HEK293 (cell line): ENCODE results near the gene SYNGR4.
A peak's percentile ranks its signal among the peaks of the same experiment; 100 is the strongest.
"Not testable (repeated sequence)": the region's sequence is repeated elsewhere in the genome, so short reads cannot be mapped to it uniquely, and the experiment has no call there.

Experiments
- CTCF ChIA-PET: fragments of 350-600 bp; formaldehyde crosslinking; extraction: SDS; loops from one replicate; lab custom pipeline; 2021; ENCODE audit warnings: antibody characterized with exemption; lab: Yijun Ruan, JAX
- POLR2A ChIA-PET: fragments of 300-600 bp; formaldehyde crosslinking; extraction: SDS; loops from one replicate; lab custom pipeline; 2020; ENCODE audit warnings: antibody characterized with exemption, inconsistent platforms; lab: Yijun Ruan, JAX
- H3K27ac ChIP-seq: fragments of 200-500 bp; sonication (Bioruptor generic); 2 replicates; pipeline ENCODE4 v1.5.1; 2014; ENCODE audit warnings: low read depth, low read length, control low read depth, inconsistent platforms; ENCODE audit errors: extremely low read depth
- H3K36me3 ChIP-seq, 2 experiments: fragments of 200-500 bp in 1 of 2; sonication (Bioruptor generic) in 1 of 2; 1 replicate in 1 of 2; 2 replicates in 1 of 2; pipeline ENCODE4 v1.5.1; 2014 to 2017; ENCODE audit warnings: inconsistent platforms in 2 of 2, low read length in 2 of 2; ENCODE audit not compliant: control insufficient read depth in 2 of 2, insufficient read depth in 1 of 2
- H3K4me1 ChIP-seq: fragments of 200-500 bp; sonication (Bioruptor generic); 2 replicates; pipeline ENCODE4 v1.5.1; 2014; ENCODE audit warnings: mild to moderate bottlenecking, low read length, inconsistent platforms; ENCODE audit not compliant: control insufficient read depth, insufficient read depth
- H3K4me3 ChIP-seq: 2 replicates; pipeline ENCODE4 v1.5.1; 2011; ENCODE audit warnings: low read depth, mild to moderate bottlenecking, control low read depth, low read length, moderate library complexity
- H3K9me3 ChIP-seq: fragments of 200-500 bp; sonication (Bioruptor generic); 2 replicates; pipeline ENCODE4 v1.5.1; 2014; ENCODE audit warnings: low read depth, low read length, inconsistent platforms; ENCODE audit not compliant: control insufficient read depth, insufficient read depth
- KLF1 ChIP-seq: fragments of 450-650 bp; formaldehyde crosslinking; IDR thresholded peaks from 2 replicates; pipeline ENCODE4 v1.5.1; 2016; ENCODE audit warnings: missing biosample characterization, missing genetic modification characterization
- ZBTB20 ChIP-seq: fragments of 450-650 bp; formaldehyde crosslinking; IDR thresholded peaks from 2 replicates; pipeline ENCODE4 v1.5.1; 2016; ENCODE audit warnings: missing biosample characterization, missing genetic modification characterization
- ZFHX2 ChIP-seq: fragments of 450-650 bp; formaldehyde crosslinking; conservative IDR thresholded peaks from 2 replicates; pipeline ENCODE4 v1.5.1; 2016; ENCODE audit warnings: missing biosample characterization, missing genetic modification characterization
- ZNF16 ChIP-seq: fragments of 450-650 bp; formaldehyde crosslinking; IDR thresholded peaks from 2 replicates; pipeline ENCODE4 v1.5.1; 2016; ENCODE audit warnings: low read depth, missing biosample characterization, missing genetic modification characterization
- ZNF701 ChIP-seq: fragments of 450-650 bp; formaldehyde crosslinking; IDR thresholded peaks from 2 replicates; pipeline ENCODE4 v1.5.1; 2016; ENCODE audit warnings: missing biosample characterization, missing genetic modification characterization
- ZNF837 ChIP-seq: fragments of 450-650 bp; formaldehyde crosslinking; IDR thresholded peaks from 2 replicates; pipeline ENCODE4 v1.5.1; 2016; ENCODE audit warnings: missing biosample characterization, missing genetic modification characterization
- TF ChIP-seq, protein P1 (sequence below): fragments of 450-650 bp; formaldehyde crosslinking; IDR thresholded peaks from 2 replicates; pipeline ENCODE4 v1.5.1; 2016; ENCODE audit warnings: missing biosample characterization, missing genetic modification characterization
- TF ChIP-seq, protein P2 (sequence below): fragments of 450-650 bp; formaldehyde crosslinking; IDR thresholded peaks from 2 replicates; pipeline ENCODE4 v1.5.0; 2017; ENCODE audit warnings: missing biosample characterization, missing genetic modification characterization, borderline replicate concordance
- TF ChIP-seq, protein P3 (sequence below): fragments of 450-650 bp; formaldehyde crosslinking; IDR thresholded peaks from 2 replicates; pipeline ENCODE4 v1.5.1; 2017; ENCODE audit warnings: missing biosample characterization, missing genetic modification characterization
- TF ChIP-seq, protein P4 (sequence below): fragments of 450-650 bp; formaldehyde crosslinking; IDR thresholded peaks from 2 replicates; pipeline ENCODE4 v1.5.1; 2016; ENCODE audit warnings: missing biosample characterization, missing genetic modification characterization
- TF ChIP-seq, protein P5 (sequence below): fragments of 450-650 bp; formaldehyde crosslinking; IDR thresholded peaks from 2 replicates; pipeline ENCODE4 v1.5.1; 2016; ENCODE audit warnings: missing biosample characterization, missing genetic modification characterization

SYNGR4 gene

DNA sequence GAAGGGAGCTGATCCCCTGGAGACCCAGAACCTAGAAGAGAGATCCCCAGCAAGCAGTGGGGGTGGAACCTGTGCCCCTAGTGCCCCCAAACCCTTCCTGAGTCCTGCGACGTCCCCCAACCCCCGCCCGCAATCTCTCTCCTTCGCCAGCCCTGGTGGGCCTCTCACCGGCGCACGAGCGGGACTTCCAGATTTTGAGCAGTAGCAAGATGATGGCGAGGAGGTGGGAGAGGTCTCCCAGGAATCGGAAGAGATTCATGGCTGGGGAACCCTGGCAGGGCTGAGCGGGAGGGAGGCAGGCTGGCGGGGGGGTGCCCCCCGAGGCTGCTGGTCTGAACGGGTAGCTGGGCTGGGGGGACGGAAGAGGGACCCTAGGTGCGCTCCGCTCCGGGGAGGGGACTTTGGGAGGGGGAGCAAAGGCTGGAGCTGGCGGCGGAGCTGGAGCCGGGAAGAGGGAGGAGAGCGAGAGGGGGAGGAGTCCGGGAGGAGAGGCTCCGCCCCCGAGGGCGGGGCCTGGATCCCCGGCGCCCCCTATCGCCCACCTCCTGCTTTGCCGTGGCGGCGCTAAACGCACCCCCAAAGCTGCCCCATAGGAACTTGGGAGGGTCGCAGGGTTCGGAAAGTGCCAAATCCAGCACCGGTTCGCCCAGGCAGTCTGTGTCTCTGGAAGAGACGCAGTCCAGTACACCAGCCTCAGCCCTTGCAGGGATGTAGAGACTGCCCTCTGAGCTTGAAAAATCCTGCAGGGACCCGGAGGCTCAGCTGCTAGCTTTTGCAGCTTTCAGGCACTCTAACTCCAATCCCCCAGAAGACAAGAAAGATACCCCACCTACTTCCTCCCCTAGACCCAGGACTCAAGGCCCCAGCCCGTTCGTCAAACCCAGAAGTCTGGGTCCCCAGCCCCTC is 27.2 kb downstream of the SYNGR4 start, which contains the start of gene KDELR1 (continued):
- TF ChIP-seq ZNF837 (tag by site-specific recombination) (no peak), ZNF16 (no peak)
- TF ChIP-seq, all 188 proteins: peak for 28

DNA sequence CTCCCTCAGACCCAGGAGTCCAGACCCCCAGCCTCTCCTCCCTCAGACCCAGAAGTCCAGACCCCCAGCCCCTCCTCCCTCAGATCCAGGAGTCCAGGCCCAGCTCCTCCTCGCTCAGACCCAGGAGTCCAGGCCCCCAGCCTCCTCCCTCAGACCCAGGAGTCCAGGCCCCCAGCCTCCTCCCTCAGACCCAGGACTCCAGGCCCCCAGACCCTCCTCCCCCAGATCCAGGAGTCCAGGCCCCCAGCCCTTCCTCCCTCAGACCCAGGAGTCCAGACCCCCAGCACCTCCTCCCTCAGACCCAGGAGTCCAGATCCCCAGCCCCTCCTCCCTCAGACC is 27.8 kb downstream of the SYNGR4 start:
- H3K27ac ChIP-seq, H3K9me3 ChIP-seq, H3K4me3 ChIP-seq: not testable (repeated sequence)
- CTCF ChIA-PET, result interaction anchor here (0.6 to 3.4 kb wide), 38 partner anchors 11 to 1523 kb away, joined by 3 to 69 read pairs (median 4); partner anchors contain the start of genes GRWD1, SYNGR4 and TMEM143
- POLR2A ChIA-PET, result interaction anchor here (0.5 to 1.9 kb wide), 17 partner anchors 8 to 1282 kb away, joined by 3 to 42 read pairs (median 4); partner anchors contain the start of genes CARD8, EMP3, RPL18 and SPHK2
- Histone ChIP-seq H3K36me3 (peaks cover 26% of the 10 kb centered on the region in 2 experiments), H3K4me1 (peaks cover 10% of the 10 kb centered on the region)

DNA sequence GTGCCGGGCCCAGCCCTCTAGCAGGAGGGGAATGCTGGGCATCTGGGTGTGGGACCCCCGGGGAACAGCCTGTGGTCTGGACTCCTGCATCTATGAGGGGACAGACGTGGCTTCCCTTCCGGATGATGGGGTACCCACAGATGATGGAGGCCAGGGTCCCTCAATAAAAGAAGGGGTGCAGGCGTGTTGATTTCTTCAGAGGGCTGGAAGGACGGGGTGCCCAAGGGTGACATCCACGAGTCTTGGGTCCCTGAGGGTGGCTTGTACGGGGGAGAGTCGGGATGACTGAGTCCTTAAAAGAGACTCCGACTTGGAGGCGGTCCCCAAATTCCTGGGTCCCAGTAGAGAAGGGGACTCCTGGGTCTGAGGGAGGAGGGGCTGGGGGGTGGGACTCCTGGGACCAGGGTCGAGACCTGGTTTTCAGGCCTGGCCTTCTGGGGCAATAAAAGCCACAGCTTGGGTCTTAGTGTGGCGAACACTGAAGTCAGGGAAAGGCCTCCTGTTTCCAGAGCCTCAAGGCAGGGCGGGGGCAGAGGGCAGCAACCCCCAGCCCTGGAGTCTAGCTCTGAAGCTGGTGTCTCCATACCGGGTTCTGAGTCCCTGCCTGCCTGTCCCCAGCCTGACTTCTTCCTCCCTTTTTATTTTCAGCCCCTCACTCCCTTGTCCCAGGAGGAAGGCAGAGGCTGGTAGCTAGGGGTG is 28.8 kb downstream of the SYNGR4 start:
- POLR2A ChIA-PET, result interaction anchor here (1.2 to 1.4 kb wide), 2 partner anchors 29 to 53 kb away, joined by 3 to 5 read pairs; partner anchors contain the start of genes GRWD1, SYNGR4 and TMEM143
- Histone ChIP-seq H3K4me3 (no peak overlapping the region; the same call in 1 of the 2 replicates), H3K27ac (no peak overlapping the region; the same call in 1 of the 2 replicates), H3K4me1 (peaks cover 10% of the 10 kb centered on the region), H3K36me3 (peaks cover 16% of the 10 kb centered on the region in 2 experiments), H3K9me3 (no peaks in the 10 kb centered on the region)
- TF ChIP-seq, protein P1, sequence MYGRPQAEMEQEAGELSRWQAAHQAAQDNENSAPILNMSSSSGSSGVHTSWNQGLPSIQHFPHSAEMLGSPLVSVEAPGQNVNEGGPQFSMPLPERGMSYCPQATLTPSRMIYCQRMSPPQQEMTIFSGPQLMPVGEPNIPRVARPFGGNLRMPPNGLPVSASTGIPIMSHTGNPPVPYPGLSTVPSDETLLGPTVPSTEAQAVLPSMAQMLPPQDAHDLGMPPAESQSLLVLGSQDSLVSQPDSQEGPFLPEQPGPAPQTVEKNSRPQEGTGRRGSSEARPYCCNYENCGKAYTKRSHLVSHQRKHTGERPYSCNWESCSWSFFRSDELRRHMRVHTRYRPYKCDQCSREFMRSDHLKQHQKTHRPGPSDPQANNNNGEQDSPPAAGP (tag by site-specific recombination), result 0 out of 2 replicates have a peak, but pooled peaks have one; percentile 12
- TF ChIP-seq, protein P2, sequence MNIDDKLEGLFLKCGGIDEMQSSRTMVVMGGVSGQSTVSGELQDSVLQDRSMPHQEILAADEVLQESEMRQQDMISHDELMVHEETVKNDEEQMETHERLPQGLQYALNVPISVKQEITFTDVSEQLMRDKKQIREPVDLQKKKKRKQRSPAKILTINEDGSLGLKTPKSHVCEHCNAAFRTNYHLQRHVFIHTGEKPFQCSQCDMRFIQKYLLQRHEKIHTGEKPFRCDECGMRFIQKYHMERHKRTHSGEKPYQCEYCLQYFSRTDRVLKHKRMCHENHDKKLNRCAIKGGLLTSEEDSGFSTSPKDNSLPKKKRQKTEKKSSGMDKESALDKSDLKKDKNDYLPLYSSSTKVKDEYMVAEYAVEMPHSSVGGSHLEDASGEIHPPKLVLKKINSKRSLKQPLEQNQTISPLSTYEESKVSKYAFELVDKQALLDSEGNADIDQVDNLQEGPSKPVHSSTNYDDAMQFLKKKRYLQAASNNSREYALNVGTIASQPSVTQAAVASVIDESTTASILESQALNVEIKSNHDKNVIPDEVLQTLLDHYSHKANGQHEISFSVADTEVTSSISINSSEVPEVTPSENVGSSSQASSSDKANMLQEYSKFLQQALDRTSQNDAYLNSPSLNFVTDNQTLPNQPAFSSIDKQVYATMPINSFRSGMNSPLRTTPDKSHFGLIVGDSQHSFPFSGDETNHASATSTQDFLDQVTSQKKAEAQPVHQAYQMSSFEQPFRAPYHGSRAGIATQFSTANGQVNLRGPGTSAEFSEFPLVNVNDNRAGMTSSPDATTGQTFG (tag by site-specific recombination), result no peak
- TF ChIP-seq ZNF701 (tag by site-specific recombination) (no peak), KLF1 (tag by site-specific recombination) (no peak), ZFHX2 (tag by site-specific recombination) (no peak), ZBTB20 (tag by site-specific recombination) (no peak; the same call in 1 of the 2 replicates)
- TF ChIP-seq, protein P3, sequence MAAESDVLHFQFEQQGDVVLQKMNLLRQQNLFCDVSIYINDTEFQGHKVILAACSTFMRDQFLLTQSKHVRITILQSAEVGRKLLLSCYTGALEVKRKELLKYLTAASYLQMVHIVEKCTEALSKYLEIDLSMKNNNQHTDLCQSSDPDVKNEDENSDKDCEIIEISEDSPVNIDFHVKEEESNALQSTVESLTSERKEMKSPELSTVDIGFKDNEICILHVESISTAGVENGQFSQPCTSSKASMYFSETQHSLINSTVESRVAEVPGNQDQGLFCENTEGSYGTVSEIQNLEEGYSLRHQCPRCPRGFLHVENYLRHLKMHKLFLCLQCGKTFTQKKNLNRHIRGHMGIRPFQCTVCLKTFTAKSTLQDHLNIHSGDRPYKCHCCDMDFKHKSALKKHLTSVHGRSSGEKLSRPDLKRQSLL, result no peak
- TF ChIP-seq, protein P4, sequence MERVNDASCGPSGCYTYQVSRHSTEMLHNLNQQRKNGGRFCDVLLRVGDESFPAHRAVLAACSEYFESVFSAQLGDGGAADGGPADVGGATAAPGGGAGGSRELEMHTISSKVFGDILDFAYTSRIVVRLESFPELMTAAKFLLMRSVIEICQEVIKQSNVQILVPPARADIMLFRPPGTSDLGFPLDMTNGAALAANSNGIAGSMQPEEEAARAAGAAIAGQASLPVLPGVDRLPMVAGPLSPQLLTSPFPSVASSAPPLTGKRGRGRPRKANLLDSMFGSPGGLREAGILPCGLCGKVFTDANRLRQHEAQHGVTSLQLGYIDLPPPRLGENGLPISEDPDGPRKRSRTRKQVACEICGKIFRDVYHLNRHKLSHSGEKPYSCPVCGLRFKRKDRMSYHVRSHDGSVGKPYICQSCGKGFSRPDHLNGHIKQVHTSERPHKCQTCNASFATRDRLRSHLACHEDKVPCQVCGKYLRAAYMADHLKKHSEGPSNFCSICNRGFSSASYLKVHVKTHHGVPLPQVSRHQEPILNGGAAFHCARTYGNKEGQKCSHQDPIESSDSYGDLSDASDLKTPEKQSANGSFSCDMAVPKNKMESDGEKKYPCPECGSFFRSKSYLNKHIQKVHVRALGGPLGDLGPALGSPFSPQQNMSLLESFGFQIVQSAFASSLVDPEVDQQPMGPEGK (tag by site-specific recombination), result peak; percentile 49
- TF ChIP-seq, protein P5, sequence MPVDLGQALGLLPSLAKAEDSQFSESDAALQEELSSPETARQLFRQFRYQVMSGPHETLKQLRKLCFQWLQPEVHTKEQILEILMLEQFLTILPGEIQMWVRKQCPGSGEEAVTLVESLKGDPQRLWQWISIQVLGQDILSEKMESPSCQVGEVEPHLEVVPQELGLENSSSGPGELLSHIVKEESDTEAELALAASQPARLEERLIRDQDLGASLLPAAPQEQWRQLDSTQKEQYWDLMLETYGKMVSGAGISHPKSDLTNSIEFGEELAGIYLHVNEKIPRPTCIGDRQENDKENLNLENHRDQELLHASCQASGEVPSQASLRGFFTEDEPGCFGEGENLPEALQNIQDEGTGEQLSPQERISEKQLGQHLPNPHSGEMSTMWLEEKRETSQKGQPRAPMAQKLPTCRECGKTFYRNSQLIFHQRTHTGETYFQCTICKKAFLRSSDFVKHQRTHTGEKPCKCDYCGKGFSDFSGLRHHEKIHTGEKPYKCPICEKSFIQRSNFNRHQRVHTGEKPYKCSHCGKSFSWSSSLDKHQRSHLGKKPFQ (tag by site-specific recombination), result no peak
- CTCF ChIA-PET, result interaction anchor here (0.5 to 1.0 kb wide), 6 partner anchors 13 to 191 kb away, joined by 3 to 5 read pairs (median 3); partner anchors contain the start of genes SYNGR4 and TMEM143
